ENCODE data around the gene TBC1D22B.

GRCh38 chr6:37241131-37241530 lies 16.4 kb upstream of the TBC1D22B start:
- TF ChIP-seq GATA3 (IDR thresholded peaks at IDR 0.05; ENCODE audit: low read depth, low read length), result no peak
- TF ChIP-seq GATA2 (IDR thresholded peaks at IDR 0.05; ENCODE audit: low read depth, low read length), result no peak
